GM21390 (cell line): ENCODE measurements around the gene TMEM69.
"Not testable (repeated sequence)": the region's sequence is repeated elsewhere in the genome, so short reads cannot be mapped to it uniquely, and the experiment has no call there.

ENCODE experiments used
- ATAC-seq: cut with Tn5 transposase; IDR thresholded peaks from one replicate; pipeline ENCODE4 v1.9.1; 2021; ENCODE audit not compliant: unreplicated experiment

Gene TMEM69

GRCh38 chr1:45687754-45688740 lies at the start of gene TMEM69:
Gene TMEM69, plus strand, starts transcription at chr1:45688181. Its CDS starts 2,888 bp downstream, at chr1:45691069.
- no peak for ATAC-seq

GRCh38 chr1:45640293-45640692 lies 47.7 kb upstream of the TMEM69 start:
- ATAC-seq: no peak

GRCh38 chr1:45643321-45643720 lies 44.7 kb upstream of the TMEM69 start:
- ATAC-seq: no peak

GRCh38 chr1:45643978-45644377 lies 44.0 kb upstream of the TMEM69 start:
- ATAC-seq: no peak

- no peak for ATAC-seq
Measured at GRCh38 chr1:45644661-45645060, 43.3 kb upstream of the TMEM69 start.

- ATAC-seq: no peak
Measured at GRCh38 chr1:45647248-45648021, 40.5 kb upstream of the TMEM69 start.

GRCh38 chr1:45654540-45655280 lies 33.3 kb upstream of the TMEM69 start:
- ATAC-seq: no peak

GRCh38 chr1:45656573-45657226 lies 31.3 kb upstream of the TMEM69 start:
- no peak for ATAC-seq

- no peak for ATAC-seq
Measured at GRCh38 chr1:45658171-45658570, 29.8 kb upstream of the TMEM69 start.

GRCh38 chr1:45659222-45659621 lies 28.8 kb upstream of the TMEM69 start:
- ATAC-seq: no peak

GRCh38 chr1:45660336-45660735 lies 27.6 kb upstream of the TMEM69 start:
- no peak for ATAC-seq

- ATAC-seq: no peak
Measured at GRCh38 chr1:45666836-45667235, 21.1 kb upstream of the TMEM69 start.

- ATAC-seq: no peak
Measured at GRCh38 chr1:45667321-45668111, 20.5 kb upstream of the TMEM69 start.

GRCh38 chr1:45668526-45668925 lies 19.5 kb upstream of the TMEM69 start:
- no peak for ATAC-seq

- no peak for ATAC-seq
Measured at GRCh38 chr1:45669379-45669778, 18.6 kb upstream of the TMEM69 start.

- ATAC-seq: no peak
Measured at GRCh38 chr1:45669859-45670655, 17.9 kb upstream of the TMEM69 start.

GRCh38 chr1:45673956-45674355 lies 14.0 kb upstream of the TMEM69 start:
- ATAC-seq: no peak

GRCh38 chr1:45674478-45674877 lies 13.5 kb upstream of the TMEM69 start:
- no peak for ATAC-seq

GRCh38 chr1:45676553-45676952 lies 11.4 kb upstream of the TMEM69 start:
- ATAC-seq: not testable (repeated sequence)
